ENCODE results near the gene AQP7.
"Not testable (repeated sequence)": the region's sequence is repeated elsewhere in the genome, so short reads cannot be mapped to it uniquely, and the experiment has no call there.

DNA sequence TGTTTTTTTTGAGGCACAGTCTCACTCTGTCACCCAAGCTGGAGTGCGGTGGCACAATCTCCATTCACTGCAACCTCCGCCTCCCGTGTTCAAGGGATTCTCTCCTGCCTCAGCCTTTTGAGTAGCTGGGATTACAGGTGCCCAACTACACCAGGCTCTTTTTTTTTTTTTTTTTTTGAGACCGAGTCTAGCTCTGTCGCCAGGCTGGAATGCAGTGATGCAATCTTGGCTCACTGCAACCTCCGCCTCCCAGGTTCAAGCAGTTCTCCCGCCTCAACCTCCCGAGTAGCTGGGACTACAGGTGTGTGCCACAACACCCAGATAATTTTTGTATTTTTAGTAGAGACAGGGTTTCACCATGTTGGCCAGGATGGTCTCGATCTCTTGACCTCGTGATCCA, 20.0 kb downstream of the AQP7 start:
- TF ChIP-seq, protein P1, sequence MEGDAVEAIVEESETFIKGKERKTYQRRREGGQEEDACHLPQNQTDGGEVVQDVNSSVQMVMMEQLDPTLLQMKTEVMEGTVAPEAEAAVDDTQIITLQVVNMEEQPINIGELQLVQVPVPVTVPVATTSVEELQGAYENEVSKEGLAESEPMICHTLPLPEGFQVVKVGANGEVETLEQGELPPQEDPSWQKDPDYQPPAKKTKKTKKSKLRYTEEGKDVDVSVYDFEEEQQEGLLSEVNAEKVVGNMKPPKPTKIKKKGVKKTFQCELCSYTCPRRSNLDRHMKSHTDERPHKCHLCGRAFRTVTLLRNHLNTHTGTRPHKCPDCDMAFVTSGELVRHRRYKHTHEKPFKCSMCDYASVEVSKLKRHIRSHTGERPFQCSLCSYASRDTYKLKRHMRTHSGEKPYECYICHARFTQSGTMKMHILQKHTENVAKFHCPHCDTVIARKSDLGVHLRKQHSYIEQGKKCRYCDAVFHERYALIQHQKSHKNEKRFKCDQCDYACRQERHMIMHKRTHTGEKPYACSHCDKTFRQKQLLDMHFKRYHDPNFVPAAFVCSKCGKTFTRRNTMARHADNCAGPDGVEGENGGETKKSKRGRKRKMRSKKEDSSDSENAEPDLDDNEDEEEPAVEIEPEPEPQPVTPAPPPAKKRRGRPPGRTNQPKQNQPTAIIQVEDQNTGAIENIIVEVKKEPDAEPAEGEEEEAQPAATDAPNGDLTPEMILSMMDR (IDR thresholded peaks at IDR 0.05), result not testable (repeated sequence)
- not testable (repeated sequence) for TF ChIP-seq POLR2A (IDR thresholded peaks at IDR 0.05)
